GM21390 (cell line): Measurements from ENCODE around the gene MCU.
"Not testable (repeated sequence)": the region's sequence is repeated elsewhere in the genome, so short reads cannot be mapped to it uniquely, and the experiment has no call there.

ENCODE experiments used
- ATAC-seq: cut with Tn5 transposase; IDR thresholded peaks from one replicate; pipeline ENCODE4 v1.9.1; 2021; ENCODE audit not compliant: unreplicated experiment

The MCU gene

GRCh38 chr10:72729528-72729927, 37.6 kb downstream of the MCU start:
- ATAC-seq: peak; percentile 94

- no peak for ATAC-seq
Measured at GRCh38 chr10:72730479-72730878, 38.5 kb downstream of the MCU start.

GRCh38 chr10:72731916-72732419, 40.0 kb downstream of the MCU start:
- no peak for ATAC-seq

GRCh38 chr10:72732521-72732920, 40.6 kb downstream of the MCU start:
- ATAC-seq: no peak

- ATAC-seq: no peak
Measured at GRCh38 chr10:72733989-72734388, 42.0 kb downstream of the MCU start.

- ATAC-seq: no peak
Measured at GRCh38 chr10:72735288-72735936, 43.5 kb downstream of the MCU start.

GRCh38 chr10:72736176-72736827, 44.4 kb downstream of the MCU start:
- ATAC-seq: no peak

GRCh38 chr10:72736828-72737220, 44.9 kb downstream of the MCU start:
- ATAC-seq: no peak

- not testable (repeated sequence) for ATAC-seq
Measured at GRCh38 chr10:72737357-72737756, 45.4 kb downstream of the MCU start.

- no peak for ATAC-seq
Measured at GRCh38 chr10:72738486-72738885, 46.5 kb downstream of the MCU start.

- no peak for ATAC-seq
Measured at GRCh38 chr10:72740528-72740927, 48.6 kb downstream of the MCU start.

- ATAC-seq: no peak
Measured at GRCh38 chr10:72742092-72742491, 50.1 kb downstream of the MCU start.

GRCh38 chr10:72742797-72743196, 50.9 kb downstream of the MCU start:
- no peak for ATAC-seq

GRCh38 chr10:72744566-72744965, 52.6 kb downstream of the MCU start:
- ATAC-seq: no peak

- ATAC-seq: no peak
Measured at GRCh38 chr10:72746426-72747363, 54.8 kb downstream of the MCU start.

- no peak for ATAC-seq
Measured at GRCh38 chr10:72747521-72747920, 55.6 kb downstream of the MCU start.

- ATAC-seq: no peak
Measured at GRCh38 chr10:72753760-72754231, 61.9 kb downstream of the MCU start.

GRCh38 chr10:72754275-72755032, 62.5 kb downstream of the MCU start:
- no peak for ATAC-seq

GRCh38 chr10:72756674-72757385, 64.9 kb downstream of the MCU start:
- no peak for ATAC-seq

GRCh38 chr10:72757732-72758131, 65.8 kb downstream of the MCU start:
- no peak for ATAC-seq
